ENCODE measurements around the gene LDLRAD2. TPM values are rescaled to one million over a fixed set of nuclear protein-coding genes. Genes with fewer than 3 reads are reported as not detected.
A peak's percentile ranks its signal among the peaks of the same experiment; 100 is the strongest.

The LDLRAD2 gene
- total RNA-seq, 1 donor from 2014 or later: 0.20 TPM

- no peak for ATAC-seq
- intact Hi-C loops (cut with micrococcal nuclease): no loop called here
- no peak for DNase-seq
These were observed 42.2 kb downstream of the LDLRAD2 start for GRCh38 chr1:21854090-21854750.

GRCh38 chr1:21854751-21855131 is 42.7 kb downstream of the LDLRAD2 start:
- DNase-seq (no peak), ATAC-seq (no peak)
- intact Hi-C loops (cut with micrococcal nuclease): no loop called here

- DNase-seq (no peak), ATAC-seq (no peak)
- intact Hi-C loops (cut with micrococcal nuclease): no loop called here
These were observed 43.4 kb downstream of the LDLRAD2 start for GRCh38 chr1:21855257-21856096.

- intact Hi-C loops (cut with micrococcal nuclease): no loop called here
- DNase-seq (no peak), ATAC-seq (no peak)
These were observed 45.2 kb downstream of the LDLRAD2 start for GRCh38 chr1:21857142-21857839.

- DNase-seq (no peak), ATAC-seq (no peak)
- intact Hi-C loops (cut with micrococcal nuclease): no loop called here
These were observed 46.0 kb downstream of the LDLRAD2 start for GRCh38 chr1:21857840-21858670.

GRCh38 chr1:21859669-21860179 is 47.7 kb downstream of the LDLRAD2 start:
- DNase-seq: no peak
- intact Hi-C loops (cut with micrococcal nuclease): no loop called here

GRCh38 chr1:21860971-21861370 is 48.9 kb downstream of the LDLRAD2 start:
- DNase-seq (no peak), ATAC-seq (no peak)
- intact Hi-C loops (cut with micrococcal nuclease): no loop called here

More at GRCh38 chr1:21859669-21860179, 47.7 kb downstream of the LDLRAD2 start:
- ATAC-seq: no peak

- no peak for ATAC-seq
- intact Hi-C loops (cut with micrococcal nuclease): no loop called here
- no peak for DNase-seq
These were observed 49.8 kb downstream of the LDLRAD2 start for GRCh38 chr1:21861602-21862429.

- DNase-seq (no peak), ATAC-seq (peak; percentile 12)
- intact Hi-C loops (cut with micrococcal nuclease): no loop called here
These were observed 51.9 kb downstream of the LDLRAD2 start for GRCh38 chr1:21863981-21864380.

GRCh38 chr1:21864730-21865129 is 52.7 kb downstream of the LDLRAD2 start:
- DNase-seq (no peak), ATAC-seq (no peak)
- intact Hi-C loops (cut with micrococcal nuclease): no loop called here

GRCh38 chr1:21865609-21865942 is 53.5 kb downstream of the LDLRAD2 start:
- no peak for DNase-seq
- no peak for ATAC-seq
- intact Hi-C loops (cut with micrococcal nuclease): no loop called here

- no peak for ATAC-seq
- intact Hi-C loops (cut with micrococcal nuclease): no loop called here
- DNase-seq: no peak
These were observed 54.1 kb downstream of the LDLRAD2 start for GRCh38 chr1:21865943-21866706.

GRCh38 chr1:21866707-21867043 is 54.6 kb downstream of the LDLRAD2 start:
- ATAC-seq: no peak
- intact Hi-C loops (cut with micrococcal nuclease): no loop called here
- DNase-seq: no peak

- DNase-seq (no peak), ATAC-seq (no peak)
- intact Hi-C loops (cut with micrococcal nuclease): no loop called here
These were observed 55.5 kb downstream of the LDLRAD2 start for GRCh38 chr1:21867451-21867996.

- DNase-seq (no peak), ATAC-seq (no peak)
- intact Hi-C loops (cut with micrococcal nuclease): no loop called here
These were observed 56.4 kb downstream of the LDLRAD2 start for GRCh38 chr1:21868482-21868881.

GRCh38 chr1:21868941-21869454 is 56.9 kb downstream of the LDLRAD2 start:
- intact Hi-C loops (cut with micrococcal nuclease): no loop called here
- DNase-seq: no peak

GRCh38 chr1:21869620-21870121 is 57.6 kb downstream of the LDLRAD2 start:
- intact Hi-C loops (cut with micrococcal nuclease): no loop called here
- peak; percentile 85 for ATAC-seq

More at GRCh38 chr1:21868941-21869454, 56.9 kb downstream of the LDLRAD2 start:
- no peak for ATAC-seq

More at GRCh38 chr1:21869620-21870121, 57.6 kb downstream of the LDLRAD2 start:
- DNase-seq: peak; percentile 84

Data from left ventricle myocardium superior (tissue), 1 donor.